ENCODE measurements around the gene RUNX2.

The RUNX2 gene

GRCh38 chr6:45584127-45584526 is 256.0 kb downstream of the RUNX2 start:
- no peak for DNase-seq (ENCODE audit: low read depth in 2 of 2, low spot score in 1 of 2)

GRCh38 chr6:45586216-45587171 is 258.4 kb downstream of the RUNX2 start:
- DNase-seq (ENCODE audit: low read depth in 2 of 2, low spot score in 1 of 2) = peak; percentile 12 to 14

- no peak for DNase-seq (ENCODE audit: low read depth in 2 of 2, low spot score in 1 of 2)
Measured at GRCh38 chr6:45587229-45588060, 259.3 kb downstream of the RUNX2 start.

GRCh38 chr6:45589367-45589766 is 261.2 kb downstream of the RUNX2 start:
- DNase-seq (ENCODE audit: low read depth in 2 of 2, low spot score in 1 of 2) = no peak

GRCh38 chr6:45590226-45590625 is 262.1 kb downstream of the RUNX2 start:
- no peak for DNase-seq (ENCODE audit: low read depth in 2 of 2, low spot score in 1 of 2)

- DNase-seq (ENCODE audit: low read depth in 2 of 2, low spot score in 1 of 2) = no peak
Measured at GRCh38 chr6:45590696-45591184, 262.6 kb downstream of the RUNX2 start.

GRCh38 chr6:45591306-45591705 is 263.2 kb downstream of the RUNX2 start:
- DNase-seq (ENCODE audit: low read depth in 2 of 2, low spot score in 1 of 2) = no peak

- DNase-seq (ENCODE audit: low read depth in 2 of 2, low spot score in 1 of 2) = no peak
Measured at GRCh38 chr6:45591890-45592289, 263.8 kb downstream of the RUNX2 start.

- DNase-seq (ENCODE audit: low read depth in 2 of 2, low spot score in 1 of 2) = no peak
Measured at GRCh38 chr6:45592991-45593390, 264.9 kb downstream of the RUNX2 start.

GRCh38 chr6:45595010-45595851 is 267.1 kb downstream of the RUNX2 start:
- no peak for DNase-seq (ENCODE audit: low read depth in 2 of 2, low spot score in 1 of 2)

- no peak for DNase-seq (ENCODE audit: low read depth in 2 of 2, low spot score in 1 of 2)
Measured at GRCh38 chr6:45597424-45597823, 269.3 kb downstream of the RUNX2 start.

GRCh38 chr6:45599053-45599452 is 270.9 kb downstream of the RUNX2 start:
- DNase-seq (ENCODE audit: low read depth in 2 of 2, low spot score in 1 of 2) = no peak

- no peak for DNase-seq (ENCODE audit: low read depth in 2 of 2, low spot score in 1 of 2)
Measured at GRCh38 chr6:45605971-45606370, 277.8 kb downstream of the RUNX2 start.

GRCh38 chr6:45606831-45607400 is 278.8 kb downstream of the RUNX2 start:
- no peak for DNase-seq (ENCODE audit: low read depth in 2 of 2, low spot score in 1 of 2)

GRCh38 chr6:45607798-45608197 is 279.7 kb downstream of the RUNX2 start:
- DNase-seq (ENCODE audit: low read depth in 2 of 2, low spot score in 1 of 2) = no peak

- DNase-seq (ENCODE audit: low read depth in 2 of 2, low spot score in 1 of 2) = no peak
Measured at GRCh38 chr6:45608252-45608913, 280.3 kb downstream of the RUNX2 start.

- DNase-seq (ENCODE audit: low read depth in 2 of 2, low spot score in 1 of 2) = no peak
Measured at GRCh38 chr6:45609141-45609638, 281.1 kb downstream of the RUNX2 start.

- DNase-seq (ENCODE audit: low read depth in 2 of 2, low spot score in 1 of 2) = no peak
Measured at GRCh38 chr6:45610374-45610773, 282.2 kb downstream of the RUNX2 start.

GRCh38 chr6:45610832-45611231 is 282.7 kb downstream of the RUNX2 start:
- no peak for DNase-seq (ENCODE audit: low read depth in 2 of 2, low spot score in 1 of 2)

- no peak for DNase-seq (ENCODE audit: low read depth in 2 of 2, low spot score in 1 of 2)
Measured at GRCh38 chr6:45611491-45611890, 283.4 kb downstream of the RUNX2 start.

Data from stimulated activated CD8-positive, alpha-beta memory T cell treated with anti-CD3 and anti-CD28 coated beads, Interleukin-4, amount 100 ng/mL, for 4 hours (primary cell).